ENCODE results near the gene MSMB. TPM values are rescaled to one million over a fixed set of nuclear protein-coding genes. Genes with fewer than 3 reads are reported as not detected.
A peak's percentile ranks its signal among the peaks of the same experiment; 100 is the strongest.
"Not testable (repeated sequence)": the region's sequence is repeated elsewhere in the genome, so short reads cannot be mapped to it uniquely, and the experiment has no call there.

MSMB gene
- total RNA-seq, 2 experiments from 2014 or later, result not detected

GRCh38 chr10:46004963-46005362, 41.1 kb downstream of the MSMB start:
- H3K4me3 ChIP-seq (ENCODE audit: low read depth, low read length, poor library complexity, severe bottlenecking), result no peak overlapping the region
- H3K4me1 ChIP-seq (ENCODE audit: insufficient read depth, low read length, poor library complexity, severe bottlenecking), result no peaks in the 10 kb centered on the region
- no peak for DNase-seq (ENCODE audit: low spot score)
- POLR2A ChIA-PET, result interaction anchor here (1.3 to 3.1 kb wide), 3 partner anchors 10 to 15 kb away, joined by 3 to 11 read pairs (median 5); no protein-coding TSS in a partner anchor
- H2AFZ ChIP-seq (ENCODE audit: low read length), result no peak overlapping the region
- no peak overlapping the region for H3K27ac ChIP-seq (ENCODE audit: low read depth, low read length, poor library complexity, severe bottlenecking)
- H4K20me1 ChIP-seq (ENCODE audit: insufficient read depth, low read length), result no peaks in the 10 kb centered on the region
- CTCF ChIA-PET (ENCODE audit: unreplicated experiment), result no interaction called here
- H3K79me2 ChIP-seq (ENCODE audit: insufficient read depth, low read depth, low read length), result no peaks in the 10 kb centered on the region
- H3K9me2 ChIP-seq (ENCODE audit: insufficient read depth, low read length), result no peaks in the 10 kb centered on the region
- BruUV-seq (replicated peaks), result no TSS peak
- H3K36me3 ChIP-seq (ENCODE audit: insufficient read depth, low read length), result peaks cover 100% of the 10 kb centered on the region
- no peaks in the 10 kb centered on the region for H3K9me3 ChIP-seq (ENCODE audit: low read length)
- no peak overlapping the region for H3K4me2 ChIP-seq (ENCODE audit: low read length)
- intact Hi-C loops (cut with micrococcal nuclease; ENCODE audit: unreplicated experiment), result no loop called here
- no peak for TF ChIP-seq CTCF (conservative IDR thresholded peaks at IDR 0.05; ENCODE audit: low read length)
- TF ChIP-seq EZH2phosphoT487 (IDR thresholded peaks at IDR 0.05; ENCODE audit: borderline replicate concordance, low read depth, low read length), result no peak

- intact Hi-C loops (cut with micrococcal nuclease; ENCODE audit: unreplicated experiment), result no loop called here
- Histone ChIP-seq H3K9me2 (ENCODE audit: insufficient read depth, low read length) (no peaks in the 10 kb centered on the region), H2AFZ (ENCODE audit: low read length) (no peak overlapping the region), H3K36me3 (ENCODE audit: insufficient read depth, low read length) (peaks cover 100% of the 10 kb centered on the region), H3K4me2 (ENCODE audit: low read length) (no peak overlapping the region), H3K9me3 (ENCODE audit: low read length) (no peaks in the 10 kb centered on the region), H3K4me1 (ENCODE audit: insufficient read depth, low read length, poor library complexity, severe bottlenecking) (no peaks in the 10 kb centered on the region), H4K20me1 (ENCODE audit: insufficient read depth, low read length) (no peaks in the 10 kb centered on the region), H3K27ac (ENCODE audit: low read depth, low read length, poor library complexity, severe bottlenecking) (no peak overlapping the region), H3K4me3 (ENCODE audit: low read depth, low read length, poor library complexity, severe bottlenecking) (no peak overlapping the region), H3K79me2 (ENCODE audit: insufficient read depth, low read depth, low read length) (no peaks in the 10 kb centered on the region; the same call in 1 of the 2 replicates)
- CTCF ChIA-PET (ENCODE audit: unreplicated experiment), result no interaction called here
- BruUV-seq (replicated peaks), result TSS peak; percentile 55
- DNase-seq (ENCODE audit: low spot score), result no peak
- POLR2A ChIA-PET, result interaction anchor here (0.9 to 3.1 kb wide), 5 partner anchors 10 to 18 kb away, joined by 3 to 11 read pairs (median 4); no protein-coding TSS in a partner anchor
- TF ChIP-seq EZH2phosphoT487 (IDR thresholded peaks at IDR 0.05; ENCODE audit: borderline replicate concordance, low read depth, low read length), result no peak
- no peak for TF ChIP-seq CTCF (conservative IDR thresholded peaks at IDR 0.05; ENCODE audit: low read length)
These were observed 43.0 kb downstream of the MSMB start for GRCh38 chr10:46002916-46003693.

- POLR2A ChIA-PET, result interaction anchor here (0.5 to 1.6 kb wide), 5 partner anchors 8 to 84 kb away, joined by 3 to 5 read pairs (median 4); no protein-coding TSS in a partner anchor
- H3K4me3 ChIP-seq (ENCODE audit: low read depth, low read length, poor library complexity, severe bottlenecking); H3K4me2 ChIP-seq (ENCODE audit: low read length); BruUV-seq (replicated peaks); H3K27ac ChIP-seq (ENCODE audit: low read depth, low read length, poor library complexity, severe bottlenecking); H3K79me2 ChIP-seq (ENCODE audit: insufficient read depth, low read depth, low read length); H3K4me1 ChIP-seq (ENCODE audit: insufficient read depth, low read length, poor library complexity, severe bottlenecking); CTCF ChIA-PET (ENCODE audit: unreplicated experiment); intact Hi-C loops (cut with micrococcal nuclease; ENCODE audit: unreplicated experiment); DNase-seq (ENCODE audit: low spot score); H4K20me1 ChIP-seq (ENCODE audit: insufficient read depth, low read length); H3K9me2 ChIP-seq (ENCODE audit: insufficient read depth, low read length); H2AFZ ChIP-seq (ENCODE audit: low read length); H3K9me3 ChIP-seq (ENCODE audit: low read length): not testable (repeated sequence)
- H3K36me3 ChIP-seq (ENCODE audit: insufficient read depth, low read length), result peaks cover 100% of the 10 kb centered on the region
These were observed 43.8 kb downstream of the MSMB start for GRCh38 chr10:46002189-46002687.
